Measurements from ENCODE around the gene PIGR. TPM values are rescaled to one million over a fixed set of nuclear protein-coding genes. Genes with fewer than 3 reads are reported as not detected.
A peak's percentile ranks its signal among the peaks of the same experiment; 100 is the strongest.

The PIGR gene
- total RNA-seq, 2 experiments from 2014 or later, result not detected

GRCh38 chr1:206912445-206913095 is 33.7 kb downstream of the PIGR start:
- ChIA-PET POLR2A (interaction anchor here (0.7 to 3.4 kb wide), 12 partner anchors 9 to 442 kb away, joined by 3 to 33 read pairs (median 4); partner anchors contain the start of genes FCMR and IKBKE), CTCF (interaction anchor here (0.6 to 4.0 kb wide), 68 partner anchors 9 to 433 kb away, joined by 3 to 158 read pairs (median 5); partner anchors contain the start of genes C1orf116, DYRK3, EIF2D and FCAMR)
- Mint-ChIP-seq H3K27ac (no peak overlapping the region), H3K9me3 (no peaks in the 10 kb centered on the region), H3K4me1 (peaks cover 61% of the 10 kb centered on the region), H3K4me3 (no peak overlapping the region), H3K27me3 (no peaks in the 10 kb centered on the region), H3K36me3 (ENCODE audit: low read depth) (peaks cover 78% of the 10 kb centered on the region)
- peak; percentile 69 for DNase-seq

DNA sequence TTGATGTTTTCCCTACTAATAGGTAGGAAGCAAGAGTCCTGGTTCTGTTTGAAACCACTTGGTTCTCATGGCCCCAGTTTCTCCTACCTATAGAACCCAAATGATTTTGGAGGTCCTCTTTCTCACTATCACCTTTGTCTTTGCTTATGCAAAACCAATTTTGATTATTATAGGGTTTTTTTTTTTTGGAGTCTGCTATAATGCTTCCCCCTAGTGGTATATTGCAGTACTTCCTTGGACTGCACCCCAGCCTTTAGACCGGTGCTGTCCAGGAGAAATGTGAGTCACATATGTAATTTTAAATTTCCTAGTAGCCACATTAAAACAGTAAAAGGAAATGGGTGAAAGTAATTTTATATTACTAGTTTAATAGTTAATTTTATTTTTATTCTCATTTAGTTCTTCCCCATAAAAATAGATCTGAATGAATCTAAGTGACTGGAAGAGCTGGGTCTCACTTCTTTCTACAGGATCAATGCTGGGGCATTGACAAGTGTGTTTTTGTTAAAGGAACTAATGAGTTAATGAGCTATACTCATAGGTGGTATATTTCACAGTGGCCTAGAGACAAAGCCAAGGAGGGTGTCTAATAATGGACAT is 35.1 kb downstream of the PIGR start:
- no peak overlapping the region for H3K27ac Mint-ChIP-seq
- POLR2A ChIA-PET, result interaction anchor here (0.7 to 3.4 kb wide), 3 partner anchors 11 to 142 kb away, joined by 3 to 33 read pairs (median 6); partner anchors contain the start of genes FCMR and PFKFB2
- peaks cover 56% of the 10 kb centered on the region for H3K4me1 Mint-ChIP-seq
- H3K9me3 Mint-ChIP-seq, result no peaks in the 10 kb centered on the region
- no peaks in the 10 kb centered on the region for H3K27me3 Mint-ChIP-seq
- CTCF ChIA-PET, result interaction anchor here (0.6 to 4.0 kb wide), 36 partner anchors 9 to 305 kb away, joined by 3 to 158 read pairs (median 10); partner anchors contain the start of genes DYRK3, FCAMR, FCMR and IL20
- peak; percentile 36 for DNase-seq
- peaks cover 70% of the 10 kb centered on the region for H3K36me3 Mint-ChIP-seq (ENCODE audit: low read depth)
- H3K4me3 Mint-ChIP-seq, result no peak overlapping the region

DNA sequence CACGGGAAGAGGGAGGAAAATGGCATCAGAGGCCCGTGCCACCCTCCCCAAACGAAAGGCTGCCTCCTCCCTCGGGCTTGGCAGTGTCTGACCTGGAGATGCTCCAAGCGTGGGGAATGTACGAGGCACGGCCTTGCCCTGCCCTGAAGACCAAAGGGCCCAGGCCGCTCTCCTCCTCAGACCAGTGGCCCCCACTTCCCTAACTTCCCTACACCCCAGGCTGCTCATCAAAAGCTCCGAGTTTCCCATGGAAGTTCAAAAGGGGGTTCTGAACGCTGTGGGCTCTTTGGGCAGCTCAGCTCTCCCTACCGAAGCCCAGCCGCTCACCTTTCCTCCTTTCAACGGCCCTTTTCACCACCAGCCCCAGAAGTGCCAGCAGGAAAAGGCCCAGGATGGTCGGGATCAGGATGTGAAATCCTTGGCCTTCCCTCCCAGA is 36.4 kb downstream of the PIGR start:
- peaks cover 70% of the 10 kb centered on the region for H3K36me3 Mint-ChIP-seq (ENCODE audit: low read depth)
- ChIA-PET CTCF (interaction anchor here (0.7 to 4.1 kb wide), 15 partner anchors 9 to 275 kb away, joined by 3 to 32 read pairs (median 4); partner anchors contain the start of gene DYRK3), POLR2A (interaction anchor here (1.1 to 2.1 kb wide), 11 partner anchors 9 to 440 kb away, joined by 3 to 13 read pairs (median 4); partner anchors contain the start of genes FCMR and IKBKE)
- DNase-seq, result no peak
- no peak overlapping the region for H3K27ac Mint-ChIP-seq
- peaks cover 58% of the 10 kb centered on the region for H3K4me1 Mint-ChIP-seq
- no peak overlapping the region for H3K4me3 Mint-ChIP-seq
- no peaks in the 10 kb centered on the region for H3K27me3 Mint-ChIP-seq
- no peaks in the 10 kb centered on the region for H3K9me3 Mint-ChIP-seq

DNA sequence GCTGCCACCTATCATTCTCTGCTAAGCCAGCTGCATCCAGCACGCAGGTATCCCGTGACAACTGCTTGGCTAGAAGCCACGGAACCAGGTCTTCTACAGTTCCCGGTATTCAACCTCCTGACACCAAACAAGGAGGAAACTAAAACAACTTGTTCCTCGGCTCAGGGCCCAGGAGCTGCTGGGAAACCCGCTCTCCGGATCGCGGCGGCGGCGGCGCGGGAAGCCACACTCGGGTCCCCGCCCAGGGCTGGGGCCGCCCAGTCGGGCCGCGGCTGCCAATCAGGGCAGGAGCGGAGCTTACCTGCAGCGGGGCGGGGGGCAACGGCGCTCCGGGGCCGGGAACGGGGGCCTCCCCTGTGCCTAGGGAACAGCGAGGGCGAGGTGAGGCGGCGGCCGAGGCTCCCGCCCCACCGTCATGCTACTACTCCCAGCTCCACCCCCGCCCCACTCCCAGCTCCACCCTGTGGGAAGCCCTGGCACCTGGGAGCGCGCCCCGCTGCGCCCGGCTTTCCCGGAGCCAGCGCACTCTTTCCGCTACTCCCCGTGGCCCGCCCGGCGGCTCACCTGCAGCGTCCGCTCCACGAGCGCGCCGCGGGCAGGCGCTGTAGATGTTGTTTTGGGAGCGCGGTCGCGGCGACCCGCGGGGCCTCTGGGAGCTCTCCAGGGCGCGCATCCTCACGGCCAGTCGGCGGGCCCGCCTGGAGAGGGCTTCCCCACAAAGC is 36.9 kb downstream of the PIGR start:
- POLR2A ChIA-PET, result interaction anchor here (1.0 to 2.1 kb wide), 12 partner anchors 9 to 439 kb away, joined by 3 to 13 read pairs (median 4); partner anchors contain the start of genes FCMR and IKBKE
- CTCF ChIA-PET, result interaction anchor here (0.7 to 4.1 kb wide), 23 partner anchors 10 to 274 kb away, joined by 3 to 32 read pairs (median 4); partner anchors contain the start of genes DYRK3, FCMR and IL20

GRCh38 chr1:206908038-206908437 is 38.2 kb downstream of the PIGR start:
- H3K9me3 Mint-ChIP-seq, result no peaks in the 10 kb centered on the region
- ChIA-PET CTCF (interaction anchor here (1.2 to 4.1 kb wide), 10 partner anchors 11 to 244 kb away, joined by 3 to 32 read pairs (median 6); partner anchors contain the start of genes FCMR and IL20), POLR2A (interaction anchor here (0.9 kb wide), 1 partner anchor 173 kb away, joined by 4 read pairs; no protein-coding TSS in a partner anchor)
- no peaks in the 10 kb centered on the region for H3K27me3 Mint-ChIP-seq
- no peak overlapping the region for H3K27ac Mint-ChIP-seq
- H3K4me1 Mint-ChIP-seq, result peaks cover 63% of the 10 kb centered on the region
- peaks cover 72% of the 10 kb centered on the region for H3K36me3 Mint-ChIP-seq (ENCODE audit: low read depth)
- H3K4me3 Mint-ChIP-seq, result peak overlapping the region; percentile 44
- DNase-seq, result no peak

More for the DNA sequence above, 36.9 kb downstream of the PIGR start:
- Mint-ChIP-seq H3K4me3 (peak overlapping the region; percentile 46), H3K27me3 (no peaks in the 10 kb centered on the region), H3K36me3 (ENCODE audit: low read depth) (peaks cover 72% of the 10 kb centered on the region), H3K9me3 (no peaks in the 10 kb centered on the region), H3K4me1 (peaks cover 61% of the 10 kb centered on the region), H3K27ac (no peak overlapping the region)
- peak; percentile 39 for DNase-seq

- H3K4me1 Mint-ChIP-seq, result peaks cover 58% of the 10 kb centered on the region
- ChIA-PET CTCF (interaction anchor here (0.6 to 4.1 kb wide), 8 partner anchors 12 to 184 kb away, joined by 3 to 32 read pairs (median 6); partner anchors contain the start of gene FCMR), POLR2A (interaction anchor here (0.9 kb wide), 1 partner anchor 173 kb away, joined by 4 read pairs; no protein-coding TSS in a partner anchor)
- DNase-seq, result no peak
- H3K9me3 Mint-ChIP-seq, result no peaks in the 10 kb centered on the region
- peaks cover 71% of the 10 kb centered on the region for H3K36me3 Mint-ChIP-seq (ENCODE audit: low read depth)
- no peak overlapping the region for H3K4me3 Mint-ChIP-seq
- H3K27me3 Mint-ChIP-seq, result no peaks in the 10 kb centered on the region
- H3K27ac Mint-ChIP-seq, result no peak overlapping the region
Measured at GRCh38 chr1:206907304-206907991, 38.8 kb downstream of the PIGR start.

DNA sequence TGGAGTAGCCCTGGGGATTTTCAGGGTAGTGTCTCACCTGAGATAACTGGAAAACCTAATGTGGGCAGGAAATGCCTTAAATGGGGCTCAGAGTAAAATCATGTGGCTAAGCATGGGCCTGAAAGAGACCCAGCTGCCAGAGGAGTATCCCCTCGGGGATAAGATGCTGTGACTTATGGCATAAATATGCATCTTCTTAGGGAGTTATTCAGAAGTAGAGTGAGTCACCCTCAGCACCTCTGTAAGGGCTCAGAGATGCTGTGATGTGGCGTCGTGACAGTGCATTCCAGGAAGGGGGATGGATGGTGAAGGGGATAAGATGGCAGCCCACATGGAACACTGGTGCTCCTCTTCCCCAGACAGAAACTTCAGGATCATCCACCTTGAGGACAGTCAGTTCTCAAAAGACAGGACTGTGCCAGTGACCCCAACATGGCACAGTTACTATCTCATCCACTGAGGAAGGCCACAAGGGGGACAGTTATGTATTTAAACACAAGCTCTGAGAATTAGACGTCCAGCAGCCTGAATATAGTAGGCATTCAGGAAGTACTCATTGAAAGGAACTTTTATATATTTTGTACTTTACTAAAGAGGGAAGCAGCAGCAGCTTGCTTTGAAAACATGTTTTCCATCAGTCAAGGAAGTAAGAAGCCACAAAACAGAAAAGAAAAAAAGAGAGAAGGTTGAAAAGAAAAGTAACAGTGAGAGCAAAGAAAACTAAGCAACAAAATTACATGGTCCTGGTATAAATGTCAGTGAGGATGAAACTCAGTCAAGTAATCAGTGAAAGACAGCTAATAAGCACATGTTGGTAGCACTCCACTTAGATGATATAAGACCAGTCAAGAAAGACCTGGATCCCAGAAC is 40.7 kb downstream of the PIGR start:
- Mint-ChIP-seq H3K4me3 (no peak overlapping the region), H3K9me3 (no peaks in the 10 kb centered on the region), H3K36me3 (ENCODE audit: low read depth) (peaks cover 55% of the 10 kb centered on the region), H3K27ac (peak overlapping the region; percentile 48), H3K4me1 (peaks cover 41% of the 10 kb centered on the region), H3K27me3 (no peaks in the 10 kb centered on the region)
- ChIA-PET CTCF (interaction anchor here (0.7 to 1.5 kb wide), 11 partner anchors 15 to 185 kb away, joined by 3 to 7 read pairs (median 3); no protein-coding TSS in a partner anchor), POLR2A (interaction anchor here (0.8 to 2.2 kb wide), 3 partner anchors 17 to 96 kb away, joined by 3 to 12 read pairs (median 3); partner anchors contain the start of gene FCMR)
- DNase-seq, result no peak

- POLR2A ChIA-PET, result interaction anchor here (0.8 to 2.2 kb wide), 2 partner anchors 18 to 95 kb away, joined by 3 to 12 read pairs; partner anchors contain the start of gene FCMR
- CTCF ChIA-PET, result interaction anchor here (0.6 to 1.4 kb wide), 2 partner anchors 170 to 461 kb away, joined by 3 to 7 read pairs; no protein-coding TSS in a partner anchor
- peaks cover 52% of the 10 kb centered on the region for H3K36me3 Mint-ChIP-seq (ENCODE audit: low read depth)
- H3K27me3 Mint-ChIP-seq, result no peaks in the 10 kb centered on the region
- H3K9me3 Mint-ChIP-seq, result no peaks in the 10 kb centered on the region
- no peak overlapping the region for H3K4me3 Mint-ChIP-seq
- peaks cover 35% of the 10 kb centered on the region for H3K4me1 Mint-ChIP-seq
- DNase-seq, result no peak
- H3K27ac Mint-ChIP-seq, result no peak overlapping the region
Measured at GRCh38 chr1:206904423-206905142, 41.7 kb downstream of the PIGR start.

DNA sequence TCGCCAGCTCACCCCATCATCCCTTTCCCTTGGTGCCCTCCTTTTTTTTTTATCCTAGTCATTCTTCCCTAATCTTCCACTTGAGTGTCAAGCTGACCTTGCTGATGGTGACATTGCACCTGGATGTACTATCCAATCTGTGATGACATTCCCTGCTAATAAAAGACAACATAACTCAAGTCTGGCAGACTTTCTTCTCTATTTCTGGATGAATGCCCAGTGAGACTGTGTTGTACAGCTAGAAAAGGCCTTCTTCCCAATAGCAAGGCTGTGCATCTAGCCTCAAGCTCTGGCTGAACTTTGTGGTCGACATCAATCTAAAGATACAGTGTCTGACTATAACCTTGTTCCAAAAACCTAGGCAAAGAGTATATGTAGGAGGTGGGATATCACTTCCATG is 42.6 kb downstream of the PIGR start:
- no peak for DNase-seq
- Mint-ChIP-seq H3K4me3 (no peak overlapping the region), H3K27ac (no peak overlapping the region), H3K9me3 (no peaks in the 10 kb centered on the region), H3K4me1 (peaks cover 31% of the 10 kb centered on the region), H3K27me3 (peaks cover 2% of the 10 kb centered on the region), H3K36me3 (ENCODE audit: low read depth) (peaks cover 49% of the 10 kb centered on the region)
- CTCF ChIA-PET, result interaction anchor here (2.7 kb wide), 1 partner anchor 9 kb away, joined by 10 read pairs; no protein-coding TSS in a partner anchor
- POLR2A ChIA-PET, result no interaction called here

GRCh38 chr1:206902702-206903101 is 43.6 kb downstream of the PIGR start:
- Mint-ChIP-seq H3K27me3 (peaks cover 2% of the 10 kb centered on the region), H3K4me1 (peaks cover 29% of the 10 kb centered on the region), H3K4me3 (no peak overlapping the region), H3K9me3 (no peaks in the 10 kb centered on the region), H3K27ac (no peak overlapping the region), H3K36me3 (ENCODE audit: low read depth) (peaks cover 41% of the 10 kb centered on the region)
- ChIA-PET CTCF (interaction anchor here (1.2 to 2.7 kb wide), 2 partner anchors 9 to 10 kb away, joined by 3 to 10 read pairs; no protein-coding TSS in a partner anchor), POLR2A (no interaction called here)
- DNase-seq, result no peak
